ENCODE measurements around the gene OR10V1. TPM values are rescaled to one million over a fixed set of nuclear protein-coding genes. Genes with fewer than 3 reads are reported as not detected.

OR10V1 gene
- total and polyA plus RNA-seq, 2 donors (not counting 1 experiment from before 2014, with no cell fraction given) = not detected

DNA sequence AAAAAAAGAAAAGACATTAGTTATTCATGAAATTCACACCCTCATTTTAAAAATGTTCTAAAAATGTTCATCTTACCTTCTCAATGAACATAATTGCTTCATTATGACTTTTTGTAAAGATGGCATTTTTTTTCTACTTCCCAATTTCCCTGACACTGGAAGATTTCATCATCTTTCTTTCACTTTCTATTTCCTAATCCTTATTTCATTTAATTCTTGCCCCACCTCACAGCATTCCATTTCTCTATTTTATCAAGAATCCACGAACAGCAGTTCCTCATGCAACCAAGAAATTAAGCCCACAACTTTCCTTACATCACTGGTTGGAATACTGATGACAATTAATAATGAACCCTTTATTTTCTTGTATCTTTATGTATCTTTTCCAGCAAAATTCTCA, 46.7 kb downstream of the OR10V1 start:
- DNase-seq = no peak
- ChIA-PET CTCF (interaction anchor here (1.9 kb wide), 1 partner anchor 130 kb away, joined by 7 read pairs; no protein-coding TSS in a partner anchor), POLR2A (no interaction called here)
- Mint-ChIP-seq H3K9me3 (ENCODE audit: insufficient read depth) (no peaks in the 10 kb centered on the region), H3K4me1 (peaks cover 38% of the 10 kb centered on the region), H3K27me3 (no peaks in the 10 kb centered on the region), H3K27ac (no peak overlapping the region), H3K4me3 (peak overlapping the region; percentile 49)
- ATAC-seq (ENCODE audit: low read depth) = no peak
- Histone ChIP-seq H3K27ac (ENCODE audit: low read length in 2 of 2) (peak overlapping the region in 1 of 2 donors; percentile 98), H2AFZ (ENCODE audit: insufficient read depth, low read depth, low read length, poor library complexity, severe bottlenecking) (no peak overlapping the region), H3K4me2 (replicated peaks; ENCODE audit: low read depth, low read length, poor library complexity, severe bottlenecking) (peak overlapping the region; percentile 96), H3K27me3 (replicated peaks in 1 of 4; ENCODE audit: control extremely low read depth in 1 of 4, control insufficient read depth in 3 of 4, insufficient read depth in 4 of 4, low read length in 3 of 4) (no peaks in the 10 kb centered on the region), H4K20me1 (ENCODE audit: control insufficient read depth, insufficient read depth, low read length, poor library complexity, severe bottlenecking) (peaks cover 14% of the 10 kb centered on the region), H3K79me2 (ENCODE audit: control insufficient read depth, insufficient read depth, low read length) (peaks cover 55% of the 10 kb centered on the region), H3K36me3 (replicated peaks in 1 of 2; ENCODE audit: control extremely low read depth in 1 of 2, control insufficient read depth in 1 of 2, extremely low read depth in 1 of 2, insufficient read depth in 2 of 2, low read length in 1 of 2) (peaks cover 3 to 44% of the 10 kb centered on the region in 2 experiments), H3K4me1 (ENCODE audit: control insufficient read depth in 2 of 2, insufficient read depth in 2 of 2, low read length in 2 of 2) (peaks cover 20% of the 10 kb centered on the region in 2 donors), H3K9me3 (ENCODE audit: control extremely low read depth in 1 of 3, control insufficient read depth in 2 of 3, insufficient read depth in 1 of 3, low read length in 2 of 3) (no peaks in the 10 kb centered on the region), H3K9ac (ENCODE audit: low read length) (no peak overlapping the region), H3K4me3 (ENCODE audit: control extremely low read depth in 1 of 5, extremely low read depth in 1 of 5, insufficient read depth in 1 of 5, low read depth in 2 of 5, low read length in 4 of 5) (no peak overlapping the region)
- WGBS (ENCODE audit: insufficient coverage) = no CpG with 5 or more reads among the region's 1 CpG
- intact Hi-C loops (cut with micrococcal nuclease) = loop anchor here (5.0 to 10.0 kb wide), 3 partner anchors 145 to 1248 kb away; partner anchors contain the start of genes DTX4, MRPL16 and TMEM109
- TF ChIP-seq, protein P1, sequence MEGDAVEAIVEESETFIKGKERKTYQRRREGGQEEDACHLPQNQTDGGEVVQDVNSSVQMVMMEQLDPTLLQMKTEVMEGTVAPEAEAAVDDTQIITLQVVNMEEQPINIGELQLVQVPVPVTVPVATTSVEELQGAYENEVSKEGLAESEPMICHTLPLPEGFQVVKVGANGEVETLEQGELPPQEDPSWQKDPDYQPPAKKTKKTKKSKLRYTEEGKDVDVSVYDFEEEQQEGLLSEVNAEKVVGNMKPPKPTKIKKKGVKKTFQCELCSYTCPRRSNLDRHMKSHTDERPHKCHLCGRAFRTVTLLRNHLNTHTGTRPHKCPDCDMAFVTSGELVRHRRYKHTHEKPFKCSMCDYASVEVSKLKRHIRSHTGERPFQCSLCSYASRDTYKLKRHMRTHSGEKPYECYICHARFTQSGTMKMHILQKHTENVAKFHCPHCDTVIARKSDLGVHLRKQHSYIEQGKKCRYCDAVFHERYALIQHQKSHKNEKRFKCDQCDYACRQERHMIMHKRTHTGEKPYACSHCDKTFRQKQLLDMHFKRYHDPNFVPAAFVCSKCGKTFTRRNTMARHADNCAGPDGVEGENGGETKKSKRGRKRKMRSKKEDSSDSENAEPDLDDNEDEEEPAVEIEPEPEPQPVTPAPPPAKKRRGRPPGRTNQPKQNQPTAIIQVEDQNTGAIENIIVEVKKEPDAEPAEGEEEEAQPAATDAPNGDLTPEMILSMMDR (IDR thresholded peaks at IDR 0.05) = no peak
- no peak for TF ChIP-seq EZH2 (IDR thresholded peaks at IDR 0.05; ENCODE audit: borderline replicate concordance, insufficient read depth, low read depth, low read length, poor library complexity, severe bottlenecking)

Other genes starting within 250 kb of the OR10V1 start
- not detected in 2 replicates for gene OR4D10, start 240.5 kb downstream of the OR10V1 start, total RNA-seq
- gene OR4D10, start 240.5 kb downstream of the OR10V1 start, polyA plus RNA-seq = not detected in 2 replicates
- gene OR4D11, start 210.3 kb downstream of the OR10V1 start, total RNA-seq = not detected in 2 replicates
- not detected in 2 replicates for gene OR4D11, start 210.3 kb downstream of the OR10V1 start, polyA plus RNA-seq
- not detected in 2 replicates for gene OR4D9, start 202.3 kb downstream of the OR10V1 start, total RNA-seq
- gene OR4D9, start 202.3 kb downstream of the OR10V1 start, polyA plus RNA-seq = not detected in 2 replicates
- 40.2 and 42.5 TPM in 2 replicates for gene OSBP, start 98.1 kb downstream of the OR10V1 start, total RNA-seq
- 12.6 and 25.3 TPM in 2 replicates for gene OSBP, start 98.1 kb downstream of the OR10V1 start, polyA plus RNA-seq
- gene PATL1, start 44.8 kb downstream of the OR10V1 start, total RNA-seq = 45.0 and 46.0 TPM in 2 replicates
- gene PATL1, start 44.8 kb downstream of the OR10V1 start, polyA plus RNA-seq = 40.8 and 56.2 TPM in 2 replicates
- 16.6 and 17.5 TPM in 2 replicates for gene STX3, start 41.5 kb upstream of the OR10V1 start, total RNA-seq
- 7.6 and 12.6 TPM in 2 replicates for gene STX3, start 41.5 kb upstream of the OR10V1 start, polyA plus RNA-seq
- 38.3 and 38.9 TPM in 2 replicates for gene MRPL16, start 96.9 kb upstream of the OR10V1 start, total RNA-seq
- gene MRPL16, start 96.9 kb upstream of the OR10V1 start, polyA plus RNA-seq = 33.8 and 41.0 TPM in 2 replicates
- gene CBLIF, start 131.7 kb upstream of the OR10V1 start, total RNA-seq = not detected in 2 replicates
- gene CBLIF, start 131.7 kb upstream of the OR10V1 start, polyA plus RNA-seq = not detected in 2 replicates
- gene TCN1, start 152.6 kb upstream of the OR10V1 start, total RNA-seq = not detected in 2 replicates
- gene TCN1, start 152.6 kb upstream of the OR10V1 start, polyA plus RNA-seq = 0.15 TPM in 1 of 2 replicates, not detected in the other
- not detected in 2 replicates for gene OOSP3, start 164.9 kb upstream of the OR10V1 start, total RNA-seq
- not detected in 2 replicates for gene OOSP3, start 164.9 kb upstream of the OR10V1 start, polyA plus RNA-seq
- not detected in 2 replicates for gene OOSP1, start 224.6 kb upstream of the OR10V1 start, total RNA-seq
- not detected in 2 replicates for gene OOSP1, start 224.6 kb upstream of the OR10V1 start, polyA plus RNA-seq